Esophagus muscularis mucosa (tissue), 4 donors: ENCODE data around the gene ECE2.

Experiments
- CTCF ChIP-seq, 3 experiments: fragments of 200-600 bp in 2 of 3; fragments of 450-650 bp in 1 of 3; sonication (generic) in 2 of 3; IDR thresholded peaks; one replicate each; pipeline ENCODE4 v1.5.1; 2017 to 2019; ENCODE audit warnings: antibody characterized with exemption in 3 of 3, mild to moderate bottlenecking in 2 of 3, moderate library complexity in 1 of 3
- EP300 ChIP-seq: sonication (generic); formaldehyde crosslinking; IDR thresholded peaks from one replicate; pipeline ENCODE4 v1.6.1; 2017; ENCODE audit warnings: antibody characterized with exemption
- POLR2A ChIP-seq: fragments of 450-650 bp; IDR thresholded peaks from one replicate; pipeline ENCODE4 v1.6.1; 2017; ENCODE audit warnings: antibody characterized with exemption, moderate library complexity, mild to moderate bottlenecking, low read depth

- no peak for TF ChIP-seq CTCF (IDR thresholded peaks at IDR 0.05)
- TF ChIP-seq POLR2A = no peak
- no peak for TF ChIP-seq EP300
Measured at GRCh38 chr3:184291044-184291737, 15.4 kb downstream of the ECE2 start.
